K562 (cell line): ENCODE data around the gene PINK1. TPM values are rescaled to one million over a fixed set of nuclear protein-coding genes. Genes with fewer than 3 reads are reported as not detected.

Source experiments
- CC2D1A ChIP-seq: fragments of 450-650 bp; IDR thresholded peaks from 2 replicates; pipeline ENCODE4 v1.6.1; 2017; ENCODE audit warnings: mild to moderate bottlenecking
- CCAR2 ChIP-seq: fragments of 200-400 bp; formaldehyde crosslinking; IDR thresholded peaks from 2 replicates; pipeline ENCODE4 v1.6.1; 2017; ENCODE audit warnings: mild to moderate bottlenecking, low read depth, low read length
- ILK ChIP-seq: fragments of 450-650 bp; IDR thresholded peaks from 2 replicates; pipeline ENCODE4 v1.6.1; 2016; ENCODE audit warnings: missing genetic modification characterization, low read depth, mild to moderate bottlenecking, missing compliant biosample characterization, moderate library complexity, borderline replicate concordance
- KHSRP ChIP-seq: fragments of 450-650 bp; IDR thresholded peaks from 2 replicates; pipeline ENCODE4 v1.6.1; 2017
- SMAD4 ChIP-seq: fragments of 250-450 bp; sonication (Bioruptor Pico); conservative IDR thresholded peaks from 2 replicates; pipeline ENCODE4 v1.8.0; 2021; ENCODE audit warnings: inconsistent platforms, mild to moderate bottlenecking, moderate library complexity
- TCF7L2 ChIP-seq: fragments of 150-350 bp; IDR thresholded peaks from 2 replicates; pipeline ENCODE4 v1.6.1; 2016; ENCODE audit warnings: low read depth, mild to moderate bottlenecking, low read length, moderate library complexity
- ZBTB34 ChIP-seq: fragments of 250-450 bp; sonication (Bioruptor Pico); IDR thresholded peaks from 2 replicates; pipeline ENCODE4 v1.8.0; 2021; ENCODE audit warnings: mild to moderate bottlenecking, moderate library complexity
- ZBTB40 ChIP-seq, 2 experiments: fragments of 450-650 bp in 1 of 2; sonication (generic) in 1 of 2; formaldehyde crosslinking in 1 of 2; IDR thresholded peaks; 2 replicates each; pipeline versions ENCODE4 v1.7.1 to v1.9.0; 2016 to 2022; ENCODE audit warnings: inconsistent platforms in 1 of 2, mild to moderate bottlenecking in 1 of 2, missing genetic modification reagents in 1 of 2
- ZNF197 ChIP-seq: fragments of 200-800 bp; sonication (Bioruptor generic); IDR thresholded peaks from 2 replicates; pipeline ENCODE4 v1.6.1; 2016; ENCODE audit warnings: low read depth, missing genetic modification characterization, missing compliant biosample characterization
- ZNF707 ChIP-seq: fragments of 250-450 bp; sonication (Bioruptor Pico); conservative IDR thresholded peaks from 2 replicates; pipeline ENCODE4 v1.8.0; 2022; ENCODE audit warnings: inconsistent platforms, mild to moderate bottlenecking, moderate library complexity
- polyA plus RNA-seq, 8 experiments: library from polyadenylated mRNA; depleted of rRNA in 4 of 8; stranded (reverse) in 5 of 8; unstranded in 3 of 8; fragments of >200 nt; fragmentation: Nextera tagmentation in 2 of 8; fragmentation: Illumina TruSeq in 1 of 8; extraction: Ambion mirVana in 2 of 8; extraction: Trizol in 1 of 8; gene quantifications; 2 replicates each; pipeline versions ENCODE4 v1.2.1 to v1.2.3, GENCODE V29; 2011 to 2014; ENCODE audit warnings: inconsistent platforms in 1 of 8, missing spikeins in 1 of 8
- total RNA-seq, 7 experiments: library from RNA; depleted of rRNA in 6 of 7; stranded (reverse); fragments of >200 nt in 6 of 7; fragmentation: Illumina TruSeq in 2 of 7; extraction: Trizol in 2 of 7; gene quantifications; 2 replicates each; pipeline versions ENCODE4 v1.2.1 to v1.2.3, GENCODE V29; 2011 to 2021; ENCODE audit warnings: low replicate concordance in 1 of 7

PINK1 gene
- total and polyA plus RNA-seq, 9 of the 15 experiments (the other 6 are each of a cell fraction or from before 2014, with no cell fraction given) = 1.5 to 11.3 (median 6.8) TPM

- TF ChIP-seq ZBTB40 (IDR thresholded peaks at IDR 0.05) (0 out of 2 replicates have a peak, but pooled peaks have one; percentile 5), ZBTB40 (CRISPR knock-in tag; IDR thresholded peaks at IDR 0.05) (no peak), ILK (no peak), ZNF197 (CRISPR knock-in tag) (no peak), KHSRP (no peak), SMAD4 (CRISPR knock-in tag) (peak; percentile 92), ZNF707 (no peak), CC2D1A (no peak), ZBTB34 (no peak), CCAR2 (no peak), TCF7L2 (no peak)
Observed at GRCh38 chr1:20633190-20634064, at the start of gene PINK1 (continued).
